Measurements from ENCODE around the gene MPI.
"Not testable (repeated sequence)": the region's sequence is repeated elsewhere in the genome, so short reads cannot be mapped to it uniquely, and the experiment has no call there.

Gene MPI

DNA sequence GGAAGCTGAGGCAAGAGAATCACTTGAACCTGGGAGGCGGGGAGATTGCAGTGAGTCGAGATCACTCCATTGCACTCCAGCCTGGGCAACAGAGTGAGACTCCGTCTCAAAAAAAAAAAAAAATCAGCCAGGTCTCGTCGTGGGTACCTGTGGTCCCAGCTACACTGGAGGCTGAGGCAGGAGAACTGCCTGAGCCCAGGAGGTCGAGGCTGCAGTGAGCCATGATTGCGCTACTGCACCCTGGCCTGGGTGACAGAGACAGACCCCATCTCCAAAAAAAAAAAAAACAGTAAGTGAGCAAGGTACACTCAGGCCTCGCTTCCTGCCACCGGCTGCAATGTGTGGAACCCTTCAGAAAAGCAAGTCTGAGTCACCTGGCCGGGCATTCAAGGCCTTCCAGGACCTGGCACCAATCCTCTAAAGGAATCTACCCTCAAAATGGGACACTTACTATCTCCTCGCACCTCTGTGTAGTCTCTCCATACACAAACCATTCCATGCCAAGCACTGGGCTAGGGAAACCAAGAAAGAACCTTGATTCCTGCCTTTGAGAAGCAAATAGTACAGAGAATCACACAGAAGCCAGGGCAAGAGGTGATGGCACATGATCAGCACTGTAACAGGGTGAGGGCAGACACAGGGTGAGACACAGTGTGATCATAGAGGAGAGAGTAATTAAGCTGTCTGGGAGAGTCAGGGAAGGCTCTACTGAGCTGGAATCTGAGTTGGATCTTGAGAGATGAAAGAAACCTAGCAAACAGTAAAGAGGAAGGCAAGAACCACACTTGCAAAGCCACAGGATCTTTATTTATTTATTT is 26.4 kb upstream of the MPI start:
- DNase-seq (ENCODE audit: low read depth, low spot score), result no peak

DNA sequence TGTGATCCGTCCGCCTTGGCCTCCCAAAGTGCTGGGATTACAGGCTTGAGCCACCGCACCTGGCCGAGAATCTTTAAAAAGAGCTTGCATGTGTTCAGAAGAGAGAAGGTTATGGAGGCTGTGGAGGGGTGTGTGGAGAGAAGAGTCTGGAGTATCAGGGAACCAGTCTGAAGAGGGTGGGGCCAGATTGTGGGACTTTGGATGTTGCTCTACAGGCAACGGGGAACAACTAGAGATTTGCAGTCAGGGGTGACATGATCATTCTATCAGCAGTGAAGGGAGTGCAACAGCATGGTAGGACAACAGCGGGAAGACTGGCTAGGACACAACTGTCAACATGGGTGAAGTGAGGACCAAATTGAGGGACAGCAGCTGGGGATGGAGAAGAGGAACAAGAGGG is 25.5 kb upstream of the MPI start:
- DNase-seq (ENCODE audit: low read depth, low spot score), result no peak

GRCh38 chr15:74865316-74865715 is 24.5 kb upstream of the MPI start:
- no peak for DNase-seq (ENCODE audit: low read depth, low spot score)

- no peak for DNase-seq (ENCODE audit: low read depth, low spot score)
Observed at GRCh38 chr15:74866090-74866489, 23.8 kb upstream of the MPI start.

- DNase-seq (ENCODE audit: low read depth, low spot score), result no peak
Observed at GRCh38 chr15:74867466-74868038, 22.3 kb upstream of the MPI start.

- DNase-seq (ENCODE audit: low read depth, low spot score), result no peak
Observed at GRCh38 chr15:74868059-74868458, 21.8 kb upstream of the MPI start.

DNA sequence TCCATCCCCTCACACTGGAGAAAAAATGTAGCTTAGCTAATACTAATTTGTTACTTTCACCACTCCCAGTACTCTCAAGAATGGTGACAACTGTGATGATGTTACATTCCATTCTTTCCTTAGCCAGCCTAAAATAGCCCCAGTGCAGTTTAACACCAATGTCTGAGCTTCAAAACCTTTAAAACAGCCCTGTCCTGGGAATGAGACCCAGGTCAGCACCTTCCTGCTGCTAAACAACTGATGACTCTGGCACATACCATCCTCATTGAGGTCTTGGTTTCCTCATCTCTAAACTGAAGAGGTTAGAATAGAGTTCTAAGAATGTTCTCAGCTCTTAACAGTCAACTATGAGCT is 20.5 kb upstream of the MPI start:
- DNase-seq (ENCODE audit: low read depth, low spot score), result no peak

DNA sequence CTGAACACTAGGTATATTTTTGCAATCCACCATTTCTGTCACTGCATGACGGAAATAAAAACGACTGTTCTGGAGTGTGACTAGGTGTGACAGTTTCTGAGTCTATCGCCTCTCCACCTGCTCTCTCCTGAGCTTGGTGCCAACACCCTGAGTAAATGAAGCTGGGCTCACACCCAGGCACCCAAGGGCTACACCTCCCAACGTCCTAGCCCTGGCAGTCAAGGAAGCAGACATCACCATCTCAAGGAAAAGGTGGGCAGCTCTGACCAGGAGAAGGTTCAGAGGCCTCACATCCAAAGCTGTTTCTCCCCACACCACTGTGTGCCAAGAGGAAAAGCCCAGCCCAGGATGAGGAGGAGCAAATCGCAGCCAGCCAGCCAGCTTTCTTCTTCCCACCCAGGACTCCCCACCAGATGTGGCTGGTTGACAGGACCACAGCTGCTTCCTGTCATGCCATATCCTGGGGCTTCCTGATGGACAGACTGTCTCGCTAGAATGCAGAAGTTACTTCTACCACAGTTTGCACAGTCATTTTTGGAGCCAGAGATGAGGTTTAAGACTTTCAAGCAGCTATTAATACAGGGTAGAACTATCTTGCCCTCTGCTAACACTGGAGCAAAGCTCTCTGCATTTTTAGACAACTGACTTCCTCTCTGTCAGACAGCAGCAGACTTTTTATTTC is 20.0 kb upstream of the MPI start:
- no peak for DNase-seq (ENCODE audit: low read depth, low spot score)

- DNase-seq (ENCODE audit: low read depth, low spot score), result peak; percentile 74
Observed at GRCh38 chr15:74870436-74871215, 19.2 kb upstream of the MPI start.

- DNase-seq (ENCODE audit: low read depth, low spot score), result no peak
Observed at GRCh38 chr15:74872702-74873035, 17.2 kb upstream of the MPI start.

GRCh38 chr15:74873036-74873755 is 16.6 kb upstream of the MPI start, which contains the start of gene SCAMP2:
Gene SCAMP2 (minus strand): TSS chr15:74873365. CDS start chr15:74873255, 110 bp downstream.
- DNase-seq (ENCODE audit: low read depth, low spot score), result peak; percentile 97

DNA sequence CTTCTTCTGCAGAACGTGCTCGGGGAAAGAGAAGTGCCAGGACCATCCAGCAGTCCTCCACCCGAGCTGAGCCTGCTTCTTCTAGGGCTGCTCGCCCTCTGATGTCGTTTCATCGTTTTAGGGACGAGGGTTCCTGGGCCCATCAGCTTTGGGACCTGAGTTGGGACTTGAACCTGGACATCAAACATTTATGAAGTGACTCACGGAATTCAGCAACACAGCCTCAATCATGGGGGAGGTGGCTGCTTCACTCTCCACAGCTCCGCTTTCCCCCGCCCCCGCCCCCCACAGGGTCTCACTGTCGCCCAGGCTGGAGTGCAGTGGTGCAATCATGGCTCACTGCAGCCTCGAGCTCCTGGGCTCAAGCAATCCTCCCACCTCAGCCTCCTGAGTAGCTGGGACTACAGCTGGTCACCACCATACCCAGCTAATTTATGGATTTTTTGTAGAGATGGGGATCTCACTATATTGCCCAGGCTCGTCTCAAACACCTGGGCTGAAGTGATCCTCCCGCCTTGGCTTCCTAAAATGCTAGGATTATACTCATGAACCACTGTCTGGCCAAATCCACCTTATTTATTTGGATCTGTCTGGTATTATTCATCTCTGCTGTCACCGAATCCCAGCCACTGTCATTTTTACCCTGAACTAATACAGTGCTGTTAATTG is 16.0 kb upstream of the MPI start:
- peak; percentile 71 for DNase-seq (ENCODE audit: low read depth, low spot score)

GRCh38 chr15:74878273-74878672 is 11.6 kb upstream of the MPI start:
- DNase-seq (ENCODE audit: low read depth, low spot score), result no peak

DNA sequence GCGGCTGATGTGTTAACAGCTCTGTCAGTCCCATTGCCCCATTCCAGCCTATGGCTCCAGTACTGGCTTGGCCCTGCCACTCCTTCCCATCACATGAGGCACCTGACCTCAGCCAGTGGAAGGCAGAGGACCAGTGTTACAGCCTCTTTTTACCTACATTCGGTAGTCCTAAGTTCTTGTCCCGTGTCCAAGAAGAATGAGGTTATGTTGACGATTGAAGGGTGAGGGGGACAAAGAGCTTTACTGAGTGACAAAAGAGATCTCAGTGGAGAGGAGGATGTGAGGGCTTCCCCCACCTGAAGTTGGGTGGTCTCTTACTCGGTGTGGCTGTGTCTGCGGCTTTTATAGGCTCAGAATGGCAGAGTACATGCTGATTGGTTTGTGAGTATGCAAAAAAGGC is 7.3 kb upstream of the MPI start:
- no peak for DNase-seq (ENCODE audit: low read depth, low spot score)

DNA sequence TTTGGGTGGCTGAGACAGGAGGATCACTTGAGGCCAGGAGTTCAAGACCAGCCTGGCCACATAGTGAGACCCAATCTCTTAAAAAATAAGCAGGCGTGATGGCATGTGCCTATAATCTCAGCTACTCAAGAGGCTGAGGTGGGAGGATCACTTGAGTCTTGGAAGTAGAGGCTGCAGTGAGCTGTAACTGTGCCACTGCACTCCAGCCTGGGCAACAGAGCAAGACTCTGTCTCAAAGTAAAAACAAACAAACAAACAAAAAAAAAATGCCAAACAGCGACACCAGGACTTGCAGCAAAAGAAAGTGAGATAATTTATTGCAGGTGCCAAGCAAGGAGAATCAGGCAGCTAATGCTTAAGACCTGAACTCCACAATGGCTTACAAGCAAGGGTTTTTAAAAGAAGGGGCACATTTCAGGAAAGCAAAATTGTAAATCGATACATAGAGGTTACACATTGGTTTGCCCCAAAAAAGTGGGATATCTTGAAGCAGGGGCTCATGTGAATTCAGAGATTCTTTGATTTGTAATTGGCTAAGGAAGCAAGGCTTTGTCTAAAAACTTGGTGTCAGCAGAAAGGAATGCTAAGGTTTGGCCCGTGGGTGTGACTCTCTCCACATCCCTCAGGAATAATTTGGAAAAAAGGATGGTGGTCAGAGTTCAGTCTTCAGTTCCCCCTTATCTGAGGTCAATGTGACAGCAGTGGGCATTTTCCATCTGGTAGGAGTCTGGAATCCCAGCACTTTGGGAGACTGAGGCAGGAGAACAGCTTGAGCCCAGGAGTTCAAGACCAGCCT is 5.2 kb upstream of the MPI start:
- DNase-seq (ENCODE audit: low read depth, low spot score), result no peak

DNA sequence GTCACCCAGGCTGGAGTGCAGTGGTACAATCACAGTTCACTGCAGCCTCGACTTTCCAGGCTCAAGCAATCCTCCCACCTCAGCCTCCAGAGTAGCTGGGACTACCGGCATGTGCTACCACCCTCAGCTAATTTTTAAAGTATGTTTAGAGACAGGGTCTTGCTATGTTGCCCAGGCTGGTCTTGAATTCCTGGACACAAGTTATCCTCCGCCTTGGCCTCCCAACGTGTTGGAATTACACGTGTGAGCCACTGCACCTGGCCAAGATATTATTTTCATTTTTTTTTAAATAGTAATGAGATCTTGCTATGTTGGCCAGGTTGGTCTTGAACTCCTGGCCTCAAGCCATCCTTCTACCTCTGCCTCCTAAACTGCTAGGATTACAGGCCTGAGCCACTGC is 4.4 kb upstream of the MPI start:
- no peak for DNase-seq (ENCODE audit: low read depth, low spot score)

DNA sequence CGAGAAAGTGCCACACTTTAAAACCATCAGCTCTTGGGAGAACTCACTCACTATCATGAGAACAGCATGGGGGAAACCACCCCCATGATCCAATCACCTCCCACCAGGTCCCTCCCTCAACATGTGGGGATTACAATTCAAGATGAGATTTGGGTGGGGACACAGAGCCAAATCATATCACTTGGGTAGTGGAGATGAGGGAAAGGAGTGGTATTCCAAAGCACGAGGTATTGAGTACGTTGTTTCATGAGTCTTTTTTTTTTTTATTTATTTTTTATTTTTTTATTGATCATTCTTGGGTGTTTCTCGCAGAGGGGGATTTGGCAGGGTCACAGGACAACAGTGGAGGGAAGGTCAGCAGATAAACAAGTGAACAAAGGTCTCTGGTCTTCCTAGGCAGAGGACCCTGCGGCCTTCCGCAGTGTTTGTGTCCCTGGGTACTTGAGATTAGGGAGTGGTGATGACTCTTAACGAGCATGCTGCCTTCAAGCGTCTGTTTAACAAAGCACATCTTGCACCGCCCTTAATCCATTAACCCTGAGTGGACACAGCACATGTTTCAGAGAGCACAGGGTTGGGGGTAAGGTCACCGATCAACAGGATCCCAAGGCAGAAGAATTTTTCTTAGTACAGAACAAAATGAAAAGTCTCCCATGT is 2.2 kb upstream of the MPI start:
- DNase-seq (ENCODE audit: low read depth, low spot score), result not testable (repeated sequence)

DNA sequence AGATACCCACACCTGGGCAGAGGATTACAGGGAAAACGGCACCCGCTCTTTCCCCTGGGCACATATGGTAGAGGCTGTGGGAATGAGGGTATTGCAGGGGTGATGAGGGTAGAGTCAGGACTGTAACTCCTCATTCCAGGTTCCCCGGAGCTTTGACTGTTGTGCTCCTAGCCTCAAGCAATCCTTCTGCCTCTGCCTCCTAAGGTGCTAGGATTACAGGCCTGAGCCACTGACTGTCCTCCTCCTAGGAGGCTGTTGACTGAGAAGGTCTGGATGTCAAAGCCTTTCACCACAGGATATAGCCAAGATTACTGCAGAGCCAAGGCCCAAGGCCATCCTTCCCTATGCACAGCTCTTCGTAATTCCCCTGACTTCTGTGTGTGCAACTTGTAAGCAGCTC is 1.1 kb upstream of the MPI start:
- peak; percentile 50 for DNase-seq (ENCODE audit: low read depth, low spot score)

DNA sequence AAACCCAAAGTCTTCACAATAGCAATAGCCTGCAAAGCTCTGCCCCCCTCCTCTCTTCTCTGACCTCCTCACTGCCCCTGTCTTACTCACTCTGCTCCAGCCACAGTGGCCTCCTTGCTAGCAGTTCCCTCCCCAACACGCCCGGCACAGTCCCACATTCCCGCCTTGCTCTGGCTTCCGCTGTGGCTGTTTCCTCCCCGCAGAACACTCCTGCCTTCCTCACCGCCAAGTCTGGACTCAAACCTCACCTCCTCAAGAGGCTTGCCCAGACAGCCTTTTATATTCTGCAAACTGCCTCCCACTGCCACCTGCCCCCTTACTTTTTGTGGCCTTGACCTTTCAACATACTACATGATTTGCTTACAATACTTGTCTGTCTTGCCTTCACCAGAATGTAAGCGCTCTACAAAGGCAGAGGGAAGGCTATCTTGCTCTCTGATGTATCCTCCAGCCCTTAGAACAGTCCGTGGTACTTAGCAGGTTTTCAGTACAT is 406 bp upstream of the MPI start:
- peak; percentile 66 for DNase-seq (ENCODE audit: low read depth, low spot score)

DNA sequence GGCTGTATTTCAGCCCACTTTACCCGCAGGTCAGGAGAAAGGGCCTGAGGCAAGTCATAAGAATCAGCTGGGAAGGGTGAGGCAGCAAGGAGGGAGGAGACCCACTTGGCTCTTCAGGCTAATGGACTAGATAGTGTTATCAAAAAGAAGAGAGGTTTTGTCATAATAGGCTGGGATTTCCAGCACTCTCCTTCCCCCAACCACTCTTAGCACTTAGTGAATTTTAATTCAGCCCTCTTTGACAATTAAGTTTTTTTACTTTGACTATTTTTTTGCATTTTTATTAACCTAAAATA is 771 bp downstream of the MPI start:
- no peak for DNase-seq (ENCODE audit: low read depth, low spot score)

Data from ELF-1 (cell line).